Measurements from ENCODE around the gene PMEPA1. TPM values are rescaled to one million over a fixed set of nuclear protein-coding genes. Genes with fewer than 3 reads are reported as not detected.

The PMEPA1 gene
- total RNA-seq, 4 donors from 2014 or later = 9.6 to 47.5 (median 18.9) TPM

- Histone ChIP-seq H3K36me3 (no peaks in the 10 kb centered on the region), H3K4me3 (no peak overlapping the region), H3K9me3 (no peaks in the 10 kb centered on the region), H3K4me1 (no peaks in the 10 kb centered on the region), H3K27me3 (peaks cover 32% of the 10 kb centered on the region), H3K27ac (no peak overlapping the region)
- ATAC-seq = no peak
- WGBS, 2 donors (ENCODE audit: low coverage in 1 of 2) = 87 to 94% methylated on average over 3 to 4 of the region's 7 CpGs
- no peak for TF ChIP-seq CTCF (IDR thresholded peaks at IDR 0.05)
- no peak for TF ChIP-seq EP300 (IDR thresholded peaks at IDR 0.05)
- TF ChIP-seq POLR2A (IDR thresholded peaks at IDR 0.05) = no peak
Observed at GRCh38 chr20:57608516-57608915, 101.3 kb downstream of the PMEPA1 start.

DNA sequence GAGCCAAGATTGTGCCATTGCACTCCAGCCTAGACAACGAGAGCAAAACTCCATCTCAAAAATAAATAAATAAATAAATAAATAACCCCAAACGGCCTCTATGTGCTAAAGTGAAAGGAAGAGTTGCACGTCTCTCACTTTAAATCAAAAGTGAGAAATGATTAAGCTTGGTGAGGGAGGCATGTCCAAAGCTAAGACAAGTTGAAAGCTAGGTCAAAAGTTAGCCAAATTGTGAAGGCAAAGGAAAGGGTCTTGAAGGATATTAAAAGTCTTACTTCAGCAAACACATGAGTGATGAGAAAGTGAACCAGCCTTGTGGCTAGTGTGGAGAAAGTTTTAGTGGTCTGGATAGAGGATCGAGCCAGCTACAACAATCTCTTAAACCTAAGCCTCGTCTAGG lies 103.9 kb downstream of the PMEPA1 start:
- WGBS, 2 donors (ENCODE audit: low coverage in 1 of 2) = 69 to 90% methylated on average over 3 to 5 of the region's 5 CpGs
- Histone ChIP-seq H3K36me3 (no peaks in the 10 kb centered on the region), H3K9me3 (no peaks in the 10 kb centered on the region), H3K4me1 (no peaks in the 10 kb centered on the region), H3K27ac (no peak overlapping the region), H3K27me3 (peaks cover 31% of the 10 kb centered on the region), H3K4me3 (no peak overlapping the region)
- ATAC-seq = no peak
- TF ChIP-seq POLR2AphosphoS5 (IDR thresholded peaks at IDR 0.05) (no peak), POLR2A (IDR thresholded peaks at IDR 0.05) (no peak), EP300 (IDR thresholded peaks at IDR 0.05) (no peak), CTCF (IDR thresholded peaks at IDR 0.05) (no peak)

DNA sequence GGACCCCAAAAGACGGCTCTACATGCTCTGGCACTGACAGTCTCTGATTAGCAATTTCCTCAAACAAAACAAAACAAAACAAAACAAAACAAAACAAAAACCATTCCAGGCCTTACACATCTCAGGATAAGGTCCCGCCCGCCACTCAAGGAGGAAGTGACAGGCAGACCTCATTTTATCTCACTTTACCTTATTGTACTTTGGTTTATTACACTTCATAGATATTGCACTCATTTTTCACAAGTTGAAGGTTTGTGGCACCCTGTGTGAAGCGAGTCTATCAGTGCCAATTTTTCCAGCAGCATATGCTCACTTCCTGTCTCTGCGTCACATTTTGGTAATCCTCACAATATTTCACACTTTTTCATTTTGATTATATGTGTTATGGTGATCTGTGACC lies 104.8 kb downstream of the PMEPA1 start:
- Histone ChIP-seq H3K4me3 (no peak overlapping the region), H3K36me3 (no peaks in the 10 kb centered on the region), H3K4me1 (no peaks in the 10 kb centered on the region), H3K27ac (no peak overlapping the region), H3K27me3 (peaks cover 22% of the 10 kb centered on the region), H3K9me3 (no peaks in the 10 kb centered on the region)
- no peak for ATAC-seq
- TF ChIP-seq CTCF (IDR thresholded peaks at IDR 0.05) = no peak
- no peak for TF ChIP-seq POLR2A (IDR thresholded peaks at IDR 0.05)
- no peak for TF ChIP-seq EP300 (IDR thresholded peaks at IDR 0.05)
- TF ChIP-seq POLR2AphosphoS5 (IDR thresholded peaks at IDR 0.05) = no peak
- 69 to 91% methylated on average over 4 to 5 of the region's 5 CpGs for WGBS, 2 donors (ENCODE audit: low coverage in 1 of 2)

GRCh38 chr20:57603120-57603519 lies 106.7 kb downstream of the PMEPA1 start:
- no peak for ATAC-seq
- Histone ChIP-seq H3K4me3 (no peak overlapping the region), H3K9me3 (no peaks in the 10 kb centered on the region), H3K4me1 (no peaks in the 10 kb centered on the region), H3K27ac (no peak overlapping the region), H3K27me3 (peaks cover 3% of the 10 kb centered on the region), H3K36me3 (no peaks in the 10 kb centered on the region)
- 83 to 89% methylated on average over 7 to 8 of the region's 10 CpGs for WGBS, 2 donors (ENCODE audit: low coverage in 1 of 2)
- TF ChIP-seq EP300 (IDR thresholded peaks at IDR 0.05) = no peak
- TF ChIP-seq POLR2AphosphoS5 (IDR thresholded peaks at IDR 0.05) = no peak

GRCh38 chr20:57601737-57602136 lies 108.1 kb downstream of the PMEPA1 start:
- Histone ChIP-seq H3K4me1 (peaks cover 0 to 6% (median 5%) of the 10 kb centered on the region in 3 donors), H3K27me3 (peaks cover 1% of the 10 kb centered on the region), H3K9me3 (no peaks in the 10 kb centered on the region), H3K36me3 (no peaks in the 10 kb centered on the region), H3K27ac (no peak overlapping the region), H3K4me3 (no peak overlapping the region)
- TF ChIP-seq EP300 (IDR thresholded peaks at IDR 0.05) = no peak
- TF ChIP-seq POLR2AphosphoS5 (IDR thresholded peaks at IDR 0.05) = no peak
- TF ChIP-seq POLR2A (IDR thresholded peaks at IDR 0.05) = no peak
- no peak for TF ChIP-seq CTCF (IDR thresholded peaks at IDR 0.05)
- 62 to 100% methylated on average over 3 to 4 of the region's 5 CpGs for WGBS, 2 donors (ENCODE audit: low coverage in 1 of 2)
- ATAC-seq = no peak
